ENCODE results near the gene IFT20. TPM values are rescaled to one million over a fixed set of nuclear protein-coding genes. Genes with fewer than 3 reads are reported as not detected.

IFT20 gene, protein sequence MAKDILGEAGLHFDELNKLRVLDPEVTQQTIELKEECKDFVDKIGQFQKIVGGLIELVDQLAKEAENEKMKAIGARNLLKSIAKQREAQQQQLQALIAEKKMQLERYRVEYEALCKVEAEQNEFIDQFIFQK
- total RNA-seq, result 10 to 100 TPM; 17.9 to 18.1 TPM

DNA sequence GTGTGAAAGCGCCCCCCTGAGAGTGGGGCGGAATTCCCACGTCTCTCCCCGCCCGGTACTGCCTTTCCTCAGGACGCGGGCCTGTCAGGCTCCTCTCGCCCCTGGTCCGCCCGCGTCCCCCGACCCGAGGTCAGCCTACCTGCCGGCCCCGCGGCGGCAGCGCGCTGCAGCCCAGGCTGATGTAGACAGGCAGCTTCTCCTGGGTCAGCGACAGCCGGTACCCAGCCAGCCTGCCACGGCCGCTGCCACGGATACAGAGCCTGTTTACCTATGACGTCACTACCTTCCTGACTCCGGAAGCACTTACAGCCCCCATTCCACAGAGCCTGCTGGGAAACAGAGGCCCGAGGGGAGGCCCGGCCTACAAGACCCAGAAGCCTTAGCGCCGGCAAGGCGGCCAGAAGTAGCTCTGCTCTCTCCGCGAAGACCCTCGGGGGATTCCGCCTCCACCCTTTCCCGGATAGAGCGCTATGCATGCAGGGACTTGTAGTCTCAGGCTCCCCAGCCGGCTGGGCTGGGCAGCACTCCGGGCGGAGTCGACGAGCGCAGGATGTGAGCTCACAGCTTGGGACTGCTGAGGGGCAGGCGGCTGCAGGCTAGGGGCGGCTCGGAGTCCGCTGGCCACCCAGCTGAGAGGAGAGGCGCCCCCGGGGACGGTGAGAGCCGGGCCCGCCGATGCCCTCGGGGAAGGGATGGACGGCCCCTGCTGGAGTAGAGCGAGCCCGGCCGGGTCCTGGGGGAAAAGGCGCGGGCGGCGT, at the start of gene IFT20, which contains the start of gene TNFAIP1:
TSS of gene IFT20 (minus strand) at position 272 of the 758 bp plus-strand sequence. CDS start 3,487 bp downstream, outside the sequence.
TSS of gene TNFAIP1 (plus strand) at position 561 of the 758 bp plus-strand sequence. CDS start 3,761 bp downstream, outside the sequence.
- DNase-seq, result peak; percentile 99
- H3K36me3 Mint-ChIP-seq (ENCODE audit: low read depth), result peaks cover 2% of the 10 kb centered on the region
- peak within 1 kb of the TSS; percentile 95 for H3K4me3 Mint-ChIP-seq
- CTCF ChIA-PET, result interaction anchor here (0.6 to 1.8 kb wide), 11 partner anchors 10 to 530 kb away, joined by 3 to 7 read pairs (median 3); partner anchors contain the start of gene POLDIP2
- intact Hi-C loops (cut with micrococcal nuclease), result loop anchor here (1.0 to 10.0 kb wide), 11 partner anchors 8 to 616 kb away; partner anchors contain the start of genes NLK, PHF12, PIGS and POLDIP2
- peaks cover 34% of the 10 kb centered on the region for H3K4me1 Mint-ChIP-seq (ENCODE audit: low read depth)
- H3K27me3 Mint-ChIP-seq (ENCODE audit: low read depth), result no peaks in the 10 kb centered on the region
- H3K27ac Mint-ChIP-seq, result peak within 1 kb of the TSS; percentile 90
- H3K9me3 Mint-ChIP-seq, result no peaks in the 10 kb centered on the region

DNA sequence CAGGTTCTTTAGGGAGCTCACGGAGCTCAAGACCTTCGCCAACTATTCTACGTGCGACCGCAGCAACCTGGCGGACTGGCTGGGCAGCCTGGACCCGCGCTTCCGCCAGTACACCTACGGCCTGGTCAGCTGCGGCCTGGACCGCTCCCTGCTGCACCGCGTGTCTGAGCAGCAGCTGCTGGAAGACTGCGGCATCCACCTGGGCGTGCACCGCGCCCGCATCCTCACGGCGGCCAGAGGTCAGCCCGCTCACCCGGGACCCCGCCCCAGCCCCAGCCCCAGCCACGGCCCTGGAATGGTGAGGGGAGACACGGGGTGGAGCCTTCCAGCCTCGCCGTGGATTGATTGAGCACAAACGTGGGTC, 49.7 kb upstream of the IFT20 start:
- peaks cover 23% of the 10 kb centered on the region for H3K4me1 Mint-ChIP-seq (ENCODE audit: low read depth)
- peak overlapping the region; percentile 22 for H3K27ac Mint-ChIP-seq
- DNase-seq, result no peak
- intact Hi-C loops (cut with micrococcal nuclease), result loop anchor here (2.0 kb wide), 1 partner anchor 32 kb away; no protein-coding TSS in a partner anchor
- peaks cover 16% of the 10 kb centered on the region for H3K36me3 Mint-ChIP-seq (ENCODE audit: low read depth)
- peak overlapping the region; percentile 87 for H3K4me3 Mint-ChIP-seq
- no peaks in the 10 kb centered on the region for H3K9me3 Mint-ChIP-seq
- CTCF ChIA-PET, result interaction anchor here (1.3 kb wide), 1 partner anchor 28 kb away, joined by 4 read pairs; no protein-coding TSS in a partner anchor
- peaks cover 12% of the 10 kb centered on the region for H3K27me3 Mint-ChIP-seq (ENCODE audit: low read depth)

DNA sequence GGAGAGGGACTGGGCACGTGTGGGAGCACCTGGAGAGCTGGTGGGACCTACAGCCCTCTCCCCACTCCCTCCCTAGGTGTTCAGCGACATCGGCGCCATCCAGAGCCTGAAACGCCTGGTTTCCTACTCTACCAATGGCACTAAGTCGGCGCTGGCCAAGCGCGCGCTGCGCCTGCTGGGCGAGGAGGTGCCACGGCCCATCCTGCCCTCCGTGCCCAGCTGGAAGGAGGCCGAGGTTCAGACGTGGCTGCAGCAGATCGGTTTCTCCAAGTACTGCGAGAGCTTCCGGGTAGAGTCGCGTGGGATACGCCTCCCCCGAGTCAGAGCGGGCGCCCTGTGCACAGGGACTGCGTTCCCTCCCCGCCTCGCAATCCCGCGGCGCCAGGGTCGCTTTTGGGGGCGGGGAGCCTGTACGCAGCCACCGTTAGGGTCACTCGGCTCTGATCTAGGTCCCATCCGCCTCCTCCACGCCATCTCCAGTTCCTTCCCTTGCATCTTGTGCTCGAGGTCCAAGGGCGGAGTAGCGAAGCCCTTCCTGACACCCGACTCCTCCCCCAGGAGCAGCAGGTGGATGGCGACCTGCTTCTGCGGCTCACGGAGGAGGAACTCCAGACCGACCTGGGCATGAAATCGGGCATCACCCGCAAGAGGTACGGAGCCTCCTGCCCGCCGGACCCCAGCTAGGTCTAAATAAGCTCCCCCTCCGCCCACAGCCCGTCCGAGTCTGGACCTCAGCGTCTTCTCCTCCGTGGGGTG, 49.2 kb upstream of the IFT20 start:
- peaks cover 14% of the 10 kb centered on the region for H3K36me3 Mint-ChIP-seq (ENCODE audit: low read depth)
- CTCF ChIA-PET, result interaction anchor here (0.8 to 1.3 kb wide), 3 partner anchors 26 to 32 kb away, joined by 3 to 4 read pairs (median 4); no protein-coding TSS in a partner anchor
- H3K9me3 Mint-ChIP-seq, result no peaks in the 10 kb centered on the region
- H3K27ac Mint-ChIP-seq, result peak overlapping the region; percentile 9
- H3K4me1 Mint-ChIP-seq (ENCODE audit: low read depth), result peaks cover 23% of the 10 kb centered on the region
- H3K4me3 Mint-ChIP-seq, result peak overlapping the region; percentile 87
- intact Hi-C loops (cut with micrococcal nuclease), result loop anchor here (1.0 to 2.0 kb wide), 4 partner anchors 13 to 261 kb away; partner anchors contain the start of genes BLTP2, POLDIP2 and SARM1
- H3K27me3 Mint-ChIP-seq (ENCODE audit: low read depth), result peaks cover 12% of the 10 kb centered on the region
- DNase-seq, result peak; percentile 81

DNA sequence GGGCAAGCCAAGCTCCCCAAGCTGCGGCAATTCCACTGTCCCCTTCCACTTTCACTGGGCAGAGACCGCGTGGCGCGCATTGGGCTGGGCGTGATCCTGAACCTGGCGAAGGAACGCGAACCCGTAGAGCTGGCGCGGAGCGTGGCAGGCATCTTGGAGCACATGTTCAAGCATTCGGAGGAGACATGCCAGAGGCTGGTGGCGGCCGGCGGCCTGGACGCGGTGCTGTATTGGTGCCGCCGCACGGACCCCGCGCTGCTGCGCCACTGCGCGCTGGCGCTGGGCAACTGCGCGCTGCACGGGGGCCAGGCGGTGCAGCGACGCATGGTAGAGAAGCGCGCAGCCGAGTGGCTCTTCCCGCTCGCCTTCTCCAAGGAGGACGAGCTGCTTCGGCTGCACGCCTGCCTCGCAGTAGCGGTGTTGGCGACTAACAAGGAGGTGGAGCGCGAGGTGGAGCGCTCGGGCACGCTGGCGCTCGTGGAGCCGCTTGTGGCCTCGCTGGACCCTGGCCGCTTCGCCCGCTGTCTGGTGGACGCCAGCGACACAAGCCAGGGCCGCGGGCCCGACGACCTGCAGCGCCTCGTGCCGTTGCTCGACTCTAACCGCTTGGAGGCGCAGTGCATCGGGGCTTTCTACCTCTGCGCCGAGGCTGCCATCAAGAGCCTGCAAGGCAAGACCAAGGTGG, 46.0 kb upstream of the IFT20 start:
- Mint-ChIP-seq H3K4me3 (peak overlapping the region; percentile 27), H3K27ac (no peak overlapping the region), H3K9me3 (no peaks in the 10 kb centered on the region), H3K27me3 (ENCODE audit: low read depth) (peaks cover 12% of the 10 kb centered on the region), H3K4me1 (ENCODE audit: low read depth) (peaks cover 23% of the 10 kb centered on the region), H3K36me3 (ENCODE audit: low read depth) (peaks cover 10% of the 10 kb centered on the region)
- DNase-seq, result peak; percentile 56
- intact Hi-C loops (cut with micrococcal nuclease), result no loop called here
- CTCF ChIA-PET, result interaction anchor here (1.7 to 2.5 kb wide), 2 partner anchors 8 to 35 kb away, joined by 6 to 10 read pairs; no protein-coding TSS in a partner anchor

DNA sequence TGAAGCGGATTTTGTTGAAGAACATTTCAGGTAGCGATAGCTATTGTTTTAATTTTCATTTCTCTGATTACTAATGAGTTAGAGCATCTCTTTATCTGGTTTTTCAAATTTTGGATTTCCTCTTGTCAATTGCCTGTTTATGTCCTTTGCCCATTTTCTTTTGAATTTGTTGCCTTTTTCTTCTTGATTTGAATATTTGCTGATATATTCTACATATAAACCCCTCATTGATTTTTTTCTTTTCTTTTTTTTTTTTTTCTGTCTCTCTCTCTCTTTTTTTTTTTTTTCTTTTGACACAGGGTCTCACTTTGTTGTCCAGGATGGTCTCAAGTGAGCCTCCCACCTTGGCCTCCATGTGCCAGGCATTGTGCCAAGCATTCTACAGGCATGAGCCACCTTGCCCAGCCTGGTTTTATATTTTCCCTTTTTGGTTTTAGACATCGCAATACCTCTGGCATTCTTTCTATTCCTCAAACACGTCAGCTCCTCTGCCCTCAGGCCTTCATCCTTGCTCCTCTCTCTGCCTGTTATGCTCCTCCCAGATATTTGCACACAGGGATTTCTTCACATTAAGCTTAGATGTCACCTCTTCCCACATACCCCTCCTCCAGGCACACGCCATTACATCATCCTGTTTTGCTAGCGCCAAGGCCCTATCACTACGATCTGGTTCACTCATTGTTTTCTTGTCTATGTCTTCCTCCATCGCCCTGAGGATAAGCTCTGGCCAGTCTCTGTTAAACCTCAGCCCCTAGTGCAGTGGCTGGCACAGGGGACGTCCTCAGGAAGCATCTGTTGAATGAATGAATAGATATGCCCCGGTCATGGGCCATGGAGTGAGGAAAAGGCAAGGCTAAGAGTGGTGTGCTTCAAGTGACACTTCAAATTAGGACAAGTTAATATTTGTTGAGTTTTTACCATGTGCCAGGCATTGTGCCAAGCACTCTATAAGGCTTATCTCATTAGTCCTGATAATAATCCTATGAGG, 44.8 kb upstream of the IFT20 start:
- peaks cover 19% of the 10 kb centered on the region for H3K4me1 Mint-ChIP-seq (ENCODE audit: low read depth)
- CTCF ChIA-PET, result interaction anchor here (1.6 kb wide), 1 partner anchor 161 kb away, joined by 4 read pairs; no protein-coding TSS in a partner anchor
- intact Hi-C loops (cut with micrococcal nuclease), result no loop called here
- H3K9me3 Mint-ChIP-seq, result no peaks in the 10 kb centered on the region
- H3K4me3 Mint-ChIP-seq, result no peak overlapping the region
- no peak for DNase-seq
- H3K27me3 Mint-ChIP-seq (ENCODE audit: low read depth), result peaks cover 12% of the 10 kb centered on the region
- no peak overlapping the region for H3K27ac Mint-ChIP-seq
- H3K36me3 Mint-ChIP-seq (ENCODE audit: low read depth), result peaks cover 8% of the 10 kb centered on the region

DNA sequence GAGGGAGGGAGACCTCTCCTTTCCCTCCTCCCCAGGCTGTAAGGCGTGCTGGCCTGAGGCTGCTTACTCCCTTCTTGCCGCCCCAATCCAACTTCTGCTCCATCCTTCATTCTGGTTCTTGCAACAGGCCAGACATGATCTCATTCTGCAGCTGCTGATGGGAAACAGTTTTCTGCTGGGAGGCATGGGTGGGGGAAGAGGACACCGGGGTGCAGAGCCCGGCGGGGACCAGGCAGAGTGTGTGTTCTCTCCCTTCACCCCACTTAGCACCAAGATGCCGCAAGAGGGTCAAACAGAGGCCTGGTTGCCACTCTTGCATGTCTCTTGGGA, 37.6 kb upstream of the IFT20 start:
- CTCF ChIA-PET, result interaction anchor here (1.3 to 2.0 kb wide), 2 partner anchors 9 to 44 kb away, joined by 6 to 7 read pairs; no protein-coding TSS in a partner anchor
- Mint-ChIP-seq H3K9me3 (no peaks in the 10 kb centered on the region), H3K27ac (no peak overlapping the region), H3K4me3 (peak overlapping the region; percentile 79), H3K36me3 (ENCODE audit: low read depth) (peaks cover 6% of the 10 kb centered on the region), H3K27me3 (ENCODE audit: low read depth) (no peaks in the 10 kb centered on the region), H3K4me1 (ENCODE audit: low read depth) (peaks cover 21% of the 10 kb centered on the region)
- DNase-seq, result no peak
- intact Hi-C loops (cut with micrococcal nuclease), result loop anchor here (1.0 to 5.0 kb wide), 2 partner anchors 54 to 174 kb away; partner anchors contain the start of gene TMEM97

DNA sequence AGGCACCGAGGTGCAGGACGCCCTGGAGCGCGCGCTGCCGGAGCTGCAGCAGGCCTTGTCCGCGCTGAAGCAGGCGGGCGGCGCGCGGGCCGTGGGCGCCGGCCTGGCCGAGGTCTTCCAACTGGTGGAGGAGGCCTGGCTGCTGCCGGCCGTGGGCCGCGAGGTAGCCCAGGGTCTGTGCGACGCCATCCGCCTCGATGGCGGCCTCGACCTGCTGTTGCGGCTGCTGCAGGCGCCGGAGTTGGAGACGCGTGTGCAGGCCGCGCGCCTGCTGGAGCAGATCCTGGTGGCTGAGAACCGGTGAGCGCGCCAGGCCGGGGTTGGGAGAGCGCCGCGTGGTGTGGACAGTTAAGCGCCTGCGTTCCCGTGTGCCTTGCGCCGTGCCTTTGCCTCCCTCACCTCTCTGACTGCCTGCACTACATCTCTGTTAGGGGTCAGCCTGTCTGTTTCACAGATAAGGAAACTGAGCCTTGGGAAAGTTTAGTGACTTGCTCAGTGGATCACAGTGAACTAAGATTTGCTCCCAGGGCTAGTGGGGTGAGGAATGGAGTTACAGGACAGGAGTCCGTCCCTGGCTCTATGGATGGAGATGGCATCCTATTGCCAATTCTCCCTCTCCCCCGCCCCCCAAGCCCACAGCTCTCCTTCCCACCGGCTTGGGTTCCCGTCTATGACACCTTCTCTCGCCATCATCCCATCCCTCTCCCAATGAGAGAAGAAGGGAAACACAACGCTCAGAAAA, 37.1 kb upstream of the IFT20 start:
- intact Hi-C loops (cut with micrococcal nuclease), result loop anchor here (1.0 to 5.0 kb wide), 2 partner anchors 53 to 175 kb away; partner anchors contain the start of gene TMEM97
- H3K9me3 Mint-ChIP-seq, result no peaks in the 10 kb centered on the region

DNA sequence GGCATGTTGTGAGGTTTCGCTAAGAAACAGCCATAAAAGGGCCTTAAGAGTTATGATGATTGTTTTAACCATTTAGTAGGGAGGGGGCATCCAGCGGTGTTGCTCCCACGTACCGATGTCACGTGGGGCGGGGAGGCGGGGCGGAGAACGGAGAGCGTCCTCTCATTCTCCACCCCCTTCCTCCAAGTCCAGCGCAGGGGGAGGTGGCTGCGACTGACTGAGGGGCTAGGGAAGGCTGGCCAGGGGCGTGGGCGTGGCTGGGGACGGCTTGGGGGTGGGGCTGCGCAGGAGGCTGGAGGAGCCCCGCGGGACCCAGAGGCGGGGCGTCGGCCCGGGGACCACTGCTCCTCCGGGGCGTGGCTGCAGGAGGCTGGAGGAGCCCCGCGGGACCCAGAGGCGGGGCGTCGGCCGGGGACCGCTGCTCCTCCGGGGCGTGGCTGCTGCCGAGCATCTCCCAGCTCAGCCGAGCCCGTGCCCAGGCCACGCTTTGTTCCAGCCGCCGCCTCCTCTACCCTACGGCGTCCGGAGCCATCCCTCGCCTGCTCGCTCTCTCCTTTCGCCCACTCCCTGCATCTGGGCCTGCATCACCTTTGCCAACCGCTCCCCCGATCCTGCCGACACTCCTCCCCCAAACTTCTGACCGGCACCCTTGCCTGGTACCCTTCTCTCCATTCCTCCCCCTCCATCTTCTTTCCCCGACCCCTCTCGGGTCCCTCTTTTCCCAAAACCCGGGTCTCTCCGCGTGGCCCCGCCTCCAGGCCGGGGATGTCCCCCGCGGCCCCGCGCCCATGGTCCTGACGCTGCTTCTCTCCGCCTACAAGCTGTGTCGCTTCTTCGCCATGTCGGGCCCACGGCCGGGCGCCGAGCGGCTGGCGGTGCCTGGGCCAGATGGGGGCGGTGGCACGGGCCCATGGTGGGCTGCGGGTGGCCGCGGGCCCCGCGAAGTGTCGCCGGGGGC, 36.3 kb upstream of the IFT20 start, which contains the start of gene SARM1:
TSS of gene SARM1 (plus strand) at position 450 of the 958 bp plus-strand sequence. CDS start at position 789, 339 bp downstream.
- H3K27me3 Mint-ChIP-seq (ENCODE audit: low read depth), result no peaks in the 10 kb centered on the region
- H3K27ac Mint-ChIP-seq, result peak within 1 kb of the TSS; percentile 47
- intact Hi-C loops (cut with micrococcal nuclease), result loop anchor here (1.0 to 5.0 kb wide), 5 partner anchors 13 to 176 kb away; partner anchors contain the start of genes IFT20, POLDIP2, TMEM97 and TNFAIP1
- no peaks in the 10 kb centered on the region for H3K9me3 Mint-ChIP-seq
- CTCF ChIA-PET, result interaction anchor here (1.1 kb wide), 1 partner anchor 45 kb away, joined by 3 read pairs; no protein-coding TSS in a partner anchor
- peaks cover 21% of the 10 kb centered on the region for H3K4me1 Mint-ChIP-seq (ENCODE audit: low read depth)
- peaks cover 8% of the 10 kb centered on the region for H3K36me3 Mint-ChIP-seq (ENCODE audit: low read depth)
- DNase-seq, result peak; percentile 85
- peak within 1 kb of the TSS; percentile 89 for H3K4me3 Mint-ChIP-seq

More for the DNA sequence above, 37.1 kb upstream of the IFT20 start:
- DNase-seq, result peak; percentile 34
- Mint-ChIP-seq H3K36me3 (ENCODE audit: low read depth) (peaks cover 6% of the 10 kb centered on the region), H3K4me3 (peak overlapping the region; percentile 79), H3K4me1 (ENCODE audit: low read depth) (peaks cover 21% of the 10 kb centered on the region), H3K27me3 (ENCODE audit: low read depth) (no peaks in the 10 kb centered on the region), H3K27ac (no peak overlapping the region)
- CTCF ChIA-PET, result interaction anchor here (1.1 to 1.3 kb wide), 2 partner anchors 9 to 44 kb away, joined by 3 to 6 read pairs; no protein-coding TSS in a partner anchor

DNA sequence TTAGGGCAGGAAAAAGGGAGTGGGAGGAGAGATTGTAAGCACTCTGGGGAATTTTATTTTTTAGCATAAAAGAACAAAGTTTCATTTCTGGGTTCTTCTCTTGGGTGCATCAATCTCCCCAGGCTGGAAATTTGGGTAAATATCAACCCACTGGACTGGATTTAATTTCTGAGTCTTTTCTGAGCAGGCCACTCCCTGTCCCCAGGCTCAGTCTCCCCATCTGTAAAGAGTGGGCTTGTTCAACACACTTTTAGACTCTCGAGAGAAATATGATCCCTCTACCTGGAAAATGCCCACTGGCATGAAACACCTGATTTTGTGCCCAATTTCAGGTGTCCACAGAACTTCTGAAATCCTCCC, 35.5 kb upstream of the IFT20 start:
- intact Hi-C loops (cut with micrococcal nuclease), result loop anchor here (1.0 to 5.0 kb wide), 4 partner anchors 13 to 177 kb away; partner anchors contain the start of genes IFT20, POLDIP2 and TNFAIP1
- Mint-ChIP-seq H3K9me3 (no peaks in the 10 kb centered on the region), H3K4me3 (peak overlapping the region; percentile 89), H3K4me1 (ENCODE audit: low read depth) (peaks cover 21% of the 10 kb centered on the region), H3K27ac (peak overlapping the region; percentile 31), H3K27me3 (ENCODE audit: low read depth) (no peaks in the 10 kb centered on the region), H3K36me3 (ENCODE audit: low read depth) (peaks cover 9% of the 10 kb centered on the region)
- no peak for DNase-seq
- CTCF ChIA-PET, result no interaction called here
